ENCODE results near the gene PTPRG. TPM values are rescaled to one million over a fixed set of nuclear protein-coding genes. Genes with fewer than 3 reads are reported as not detected.

Gene PTPRG
- polyA plus RNA-seq, 1 donor (not counting 4 experiments of a cell fraction or from before 2014, with no cell fraction given) = 12.1 TPM

DNA sequence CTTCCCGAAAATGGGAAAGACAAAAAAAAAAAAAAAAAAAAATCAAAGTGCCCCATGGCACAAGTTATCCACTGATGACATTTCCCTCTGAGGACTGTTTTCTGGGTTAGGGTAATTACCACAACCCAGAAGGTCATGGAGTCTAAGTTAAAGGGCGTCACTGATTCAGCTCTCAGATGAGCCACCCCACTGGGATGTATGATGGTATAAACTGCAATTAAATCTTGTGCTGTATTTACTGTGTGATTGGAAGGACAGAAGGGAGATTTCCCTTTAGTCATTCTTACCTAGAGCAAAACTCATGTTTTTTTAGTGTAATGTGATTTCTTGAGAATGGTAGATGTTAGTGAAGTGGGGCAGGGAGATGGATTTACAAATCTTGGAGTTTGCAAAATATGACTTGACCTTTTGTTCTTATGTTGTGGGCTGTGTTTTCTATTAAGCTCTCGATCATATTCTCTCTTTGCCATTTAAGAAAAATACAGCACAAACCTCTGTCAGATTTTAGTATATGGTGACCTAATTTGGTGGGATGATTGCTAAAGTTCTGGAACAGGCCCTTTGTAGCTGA, 244.2 kb downstream of the PTPRG start:
- H4K20me1 ChIP-seq (ENCODE audit: control insufficient read depth, extremely low read depth, insufficient read depth, low read length) = no peaks in the 10 kb centered on the region
- H3K9me3 ChIP-seq (ENCODE audit: control insufficient read depth, low read depth, low read length) = no peaks in the 10 kb centered on the region
- H3K27ac ChIP-seq (ENCODE audit: control insufficient read depth, insufficient read depth, low read length) = no peak overlapping the region
- no peak overlapping the region for H3K4me2 ChIP-seq (ENCODE audit: control insufficient read depth, extremely low read depth, insufficient read depth, low read depth, low read length)
- TF ChIP-seq EZH2 (IDR thresholded peaks at IDR 0.05; ENCODE audit: low read length) = no peak
- TF ChIP-seq, protein P1, sequence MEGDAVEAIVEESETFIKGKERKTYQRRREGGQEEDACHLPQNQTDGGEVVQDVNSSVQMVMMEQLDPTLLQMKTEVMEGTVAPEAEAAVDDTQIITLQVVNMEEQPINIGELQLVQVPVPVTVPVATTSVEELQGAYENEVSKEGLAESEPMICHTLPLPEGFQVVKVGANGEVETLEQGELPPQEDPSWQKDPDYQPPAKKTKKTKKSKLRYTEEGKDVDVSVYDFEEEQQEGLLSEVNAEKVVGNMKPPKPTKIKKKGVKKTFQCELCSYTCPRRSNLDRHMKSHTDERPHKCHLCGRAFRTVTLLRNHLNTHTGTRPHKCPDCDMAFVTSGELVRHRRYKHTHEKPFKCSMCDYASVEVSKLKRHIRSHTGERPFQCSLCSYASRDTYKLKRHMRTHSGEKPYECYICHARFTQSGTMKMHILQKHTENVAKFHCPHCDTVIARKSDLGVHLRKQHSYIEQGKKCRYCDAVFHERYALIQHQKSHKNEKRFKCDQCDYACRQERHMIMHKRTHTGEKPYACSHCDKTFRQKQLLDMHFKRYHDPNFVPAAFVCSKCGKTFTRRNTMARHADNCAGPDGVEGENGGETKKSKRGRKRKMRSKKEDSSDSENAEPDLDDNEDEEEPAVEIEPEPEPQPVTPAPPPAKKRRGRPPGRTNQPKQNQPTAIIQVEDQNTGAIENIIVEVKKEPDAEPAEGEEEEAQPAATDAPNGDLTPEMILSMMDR (optimal IDR thresholded peaks at IDR 0.05 in 1 of 3, IDR thresholded peaks at IDR 0.05 in 1 of 3, conservative IDR thresholded peaks at IDR 0.05 in 1 of 3; ENCODE audit: extremely low read depth in 1 of 3, insufficient read depth in 2 of 3, low read length in 3 of 3) = no peak
- no peaks in the 10 kb centered on the region for H3K4me1 ChIP-seq (ENCODE audit: control insufficient read depth, extremely low read depth, insufficient read depth, low read length)
- H3K4me3 ChIP-seq (ENCODE audit: control insufficient read depth in 2 of 3, extremely low read depth in 1 of 3, insufficient read depth in 2 of 3, low read depth in 1 of 3, low read length in 3 of 3) = no peak overlapping the region
- FAIRE-seq = no peak
- dilution Hi-C loops (cut with MboI; ENCODE audit: extremely low pct_ligation_motif_present, low sequenced_read_pairs) = no loop called here
- no peaks in the 10 kb centered on the region for H3K36me3 ChIP-seq (ENCODE audit: control insufficient read depth in 2 of 2, extremely low read depth in 1 of 2, insufficient read depth in 2 of 2, low read length in 2 of 2)
- H3K79me2 ChIP-seq (ENCODE audit: control insufficient read depth, insufficient read depth, low read length) = no peaks in the 10 kb centered on the region
- no peaks in the 10 kb centered on the region for H3K27me3 ChIP-seq (ENCODE audit: control insufficient read depth, extremely low read depth, insufficient read depth, low read length)
- no peak overlapping the region for H3K9ac ChIP-seq (ENCODE audit: control insufficient read depth, extremely low read depth, insufficient read depth, low read length)
- no peak overlapping the region for H2AFZ ChIP-seq (ENCODE audit: control insufficient read depth, low read length)
- no peaks in the 10 kb centered on the region for H3K9me1 ChIP-seq (ENCODE audit: control insufficient read depth, extremely low read depth, insufficient read depth, low read length)
- no peak for DNase-seq (ENCODE audit: low read depth, low spot score)

DNA sequence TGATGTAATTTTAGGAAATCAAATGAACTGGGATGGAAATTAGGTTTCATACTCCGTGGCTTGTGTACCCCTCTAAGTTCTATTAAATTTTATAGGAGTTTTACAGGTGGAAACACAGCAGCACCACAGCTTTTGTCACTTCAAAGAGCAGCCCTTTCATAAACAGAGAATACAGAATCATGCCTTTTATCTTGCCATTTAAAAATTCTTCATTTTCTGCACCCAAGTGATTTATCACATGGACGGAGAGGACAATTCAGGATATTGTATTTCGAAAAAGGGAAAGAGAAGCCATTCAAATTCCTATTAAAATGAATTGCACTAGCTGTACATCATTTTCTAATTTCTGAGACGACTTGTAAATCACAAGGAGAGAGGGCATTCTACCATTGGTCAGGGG, 245.4 kb downstream of the PTPRG start:
- H3K27ac ChIP-seq (ENCODE audit: control insufficient read depth, insufficient read depth, low read length) = no peak overlapping the region

More for the DNA sequence above, 245.4 kb downstream of the PTPRG start:
- no peaks in the 10 kb centered on the region for H3K79me2 ChIP-seq (ENCODE audit: control insufficient read depth, insufficient read depth, low read length)
- H3K4me2 ChIP-seq (ENCODE audit: control insufficient read depth, extremely low read depth, insufficient read depth, low read depth, low read length) = no peak overlapping the region
- dilution Hi-C loops (cut with MboI; ENCODE audit: extremely low pct_ligation_motif_present, low sequenced_read_pairs) = no loop called here
- H3K9me1 ChIP-seq (ENCODE audit: control insufficient read depth, extremely low read depth, insufficient read depth, low read length) = no peaks in the 10 kb centered on the region
- DNase-seq (ENCODE audit: low read depth, low spot score) (no peak), FAIRE-seq (no peak)
- H3K4me3 ChIP-seq (ENCODE audit: control insufficient read depth in 2 of 3, extremely low read depth in 1 of 3, insufficient read depth in 2 of 3, low read depth in 1 of 3, low read length in 3 of 3) = no peak overlapping the region
- no peak overlapping the region for H2AFZ ChIP-seq (ENCODE audit: control insufficient read depth, low read length)
- H3K9me3 ChIP-seq (ENCODE audit: control insufficient read depth, low read depth, low read length) = no peaks in the 10 kb centered on the region
- H3K9ac ChIP-seq (ENCODE audit: control insufficient read depth, extremely low read depth, insufficient read depth, low read length) = no peak overlapping the region
- no peak for TF ChIP-seq EZH2 (IDR thresholded peaks at IDR 0.05; ENCODE audit: low read length)
- TF ChIP-seq, protein P1 (optimal IDR thresholded peaks at IDR 0.05 in 1 of 3, IDR thresholded peaks at IDR 0.05 in 1 of 3, conservative IDR thresholded peaks at IDR 0.05 in 1 of 3; ENCODE audit: extremely low read depth in 1 of 3, insufficient read depth in 2 of 3, low read length in 3 of 3) = no peak
- no peaks in the 10 kb centered on the region for H4K20me1 ChIP-seq (ENCODE audit: control insufficient read depth, extremely low read depth, insufficient read depth, low read length)
- no peaks in the 10 kb centered on the region for H3K27me3 ChIP-seq (ENCODE audit: control insufficient read depth, extremely low read depth, insufficient read depth, low read length)
- no peaks in the 10 kb centered on the region for H3K36me3 ChIP-seq (ENCODE audit: control insufficient read depth in 2 of 2, extremely low read depth in 1 of 2, insufficient read depth in 2 of 2, low read length in 2 of 2)
- H3K4me1 ChIP-seq (ENCODE audit: control insufficient read depth, extremely low read depth, insufficient read depth, low read length) = no peaks in the 10 kb centered on the region

Measured in keratinocyte (primary cell).